Measurements from ENCODE around the gene ALDH3A1. TPM values are rescaled to one million over a fixed set of nuclear protein-coding genes. Genes with fewer than 3 reads are reported as not detected.

The ALDH3A1 gene
- total and polyA plus RNA-seq, 2 of the 4 experiments (the other 2 are of a cell fraction): not detected

- H2BK120ac ChIP-seq (ENCODE audit: low read depth, low read length): no peak overlapping the region
- no peak overlapping the region for H4K91ac ChIP-seq (ENCODE audit: insufficient read depth, low read depth, low read length)
- H3K36me3 ChIP-seq (ENCODE audit: control insufficient read depth, insufficient read depth, low read length): no peaks in the 10 kb centered on the region
- no peak overlapping the region for H4K5ac ChIP-seq (ENCODE audit: low read depth, low read length)
- no peaks in the 10 kb centered on the region for H4K20me1 ChIP-seq (ENCODE audit: insufficient read depth, low read length)
- H3K9me1 ChIP-seq (ENCODE audit: insufficient read depth, low read length): no peaks in the 10 kb centered on the region
- no peak overlapping the region for H2BK15ac ChIP-seq (ENCODE audit: low read depth, low read length)
- no peak overlapping the region for H2BK20ac ChIP-seq (ENCODE audit: low read depth, low read length)
- H3K79me1 ChIP-seq (ENCODE audit: low read depth in 1 of 2, low read length in 2 of 2): no peaks in the 10 kb centered on the region
- no peak overlapping the region for H3K14ac ChIP-seq (replicated peaks; ENCODE audit: low read depth, low read length)
- H2AFZ ChIP-seq (replicated peaks; ENCODE audit: low read length, poor library complexity): no peak overlapping the region
- ATAC-seq (ENCODE audit: low read depth) (no peak), DNase-seq (no peak)
- H2AK5ac ChIP-seq (ENCODE audit: low read depth, low read length): no peak overlapping the region
- TF ChIP-seq ELK1 (IDR thresholded peaks at IDR 0.05; ENCODE audit: borderline replicate concordance, low read depth, low read length) (no peak), RCOR1 (IDR thresholded peaks at IDR 0.05; ENCODE audit: insufficient replicate concordance, low read length) (no peak), BHLHE40 (IDR thresholded peaks at IDR 0.05; ENCODE audit: low read depth, low read length) (no peak), RFX5 (IDR thresholded peaks at IDR 0.05; ENCODE audit: low read depth, low read length) (no peak), MAZ (IDR thresholded peaks at IDR 0.05; ENCODE audit: borderline replicate concordance, low read depth, low read length) (no peak), MAFK (IDR thresholded peaks at IDR 0.05; ENCODE audit: low read depth, low read length) (no peak)
- ChIA-PET POLR2A (ENCODE audit: unreplicated experiment) (no interaction called here), CTCF (interaction anchor here (1.0 kb wide), 1 partner anchor 43 kb away, joined by 3 read pairs; no protein-coding TSS in a partner anchor)
- no peaks in the 10 kb centered on the region; the same call in 1 of the 2 replicates for H3K4me1 ChIP-seq (ENCODE audit: control insufficient read depth, insufficient read depth, low read length)
- H3K9ac ChIP-seq (ENCODE audit: low read depth, low read length): no peak overlapping the region
- no peaks in the 10 kb centered on the region for H3K9me3 ChIP-seq (ENCODE audit: control insufficient read depth, insufficient read depth, low read length)
- no peak overlapping the region for H3K18ac ChIP-seq (ENCODE audit: low read depth, low read length)
- no peak overlapping the region for H3K27ac ChIP-seq (ENCODE audit: insufficient read depth, low read length)
- H3K27me3 ChIP-seq (ENCODE audit: control insufficient read depth, insufficient read depth, low read length): peaks cover 15% of the 10 kb centered on the region
- no peak overlapping the region for H3K4me3 ChIP-seq (ENCODE audit: insufficient read depth, low read depth, low read length)
- no peak overlapping the region for H2BK5ac ChIP-seq (ENCODE audit: low read depth, low read length, poor library complexity, severe bottlenecking)
- H4K8ac ChIP-seq (ENCODE audit: low read depth in 2 of 2, low read length in 2 of 2): no peak overlapping the region
- no peak overlapping the region for H3K56ac ChIP-seq (ENCODE audit: extremely low read depth, insufficient read depth, low read length)
- no peak overlapping the region for H2AK9ac ChIP-seq (replicated peaks; ENCODE audit: low read depth, low read length, poor library complexity)
- BruUV-seq (replicated peaks): no TSS peak
- intact Hi-C loops (cut with micrococcal nuclease) (no loop called here), dilution Hi-C loops (cut with HindIII; ENCODE audit: low sequenced_read_pairs, unreplicated experiment) (no loop called here), in situ Hi-C loops (cut with MboI; ENCODE audit: low sequenced_read_pairs) (no loop called here)
- H3K23ac ChIP-seq (ENCODE audit: low read depth, low read length): no peak overlapping the region
- H3K4me2 ChIP-seq (ENCODE audit: low read depth, low read length): no peak overlapping the region
- H3K4ac ChIP-seq (ENCODE audit: low read depth, low read length): no peak overlapping the region
- WGBS, 2 experiments (ENCODE audit: extremely low coverage in 2 of 2, insufficient read length in 1 of 2): no CpG with 5 or more reads among the region's 4 CpGs
Observed at GRCh38 chr17:19702217-19702641, 45.9 kb downstream of the ALDH3A1 start.

Other genes starting within 250 kb of the ALDH3A1 start
- gene SLC47A1, start 214.4 kb downstream of the ALDH3A1 start, total RNA-seq (2012; rRNA removed): not detected in 2 replicates
- not detected in 2 replicates for gene SLC47A1, start 214.4 kb downstream of the ALDH3A1 start, polyA plus RNA-seq (2012; rRNA removed)
- gene ALDH3A2, start 99.5 kb downstream of the ALDH3A1 start, total RNA-seq (2012; rRNA removed): 6.9 and 7.9 TPM in 2 replicates
- gene ALDH3A2, start 99.5 kb downstream of the ALDH3A1 start, polyA plus RNA-seq (2012; rRNA removed): 2.8 and 4.0 TPM in 2 replicates
- gene SLC47A2, start 31.7 kb downstream of the ALDH3A1 start, total RNA-seq (2012; rRNA removed): not detected in 2 replicates
- not detected in 2 replicates for gene SLC47A2, start 31.7 kb downstream of the ALDH3A1 start, polyA plus RNA-seq (2012; rRNA removed)
- gene ULK2, start 119.6 kb upstream of the ALDH3A1 start, total RNA-seq (2012; rRNA removed): 7.8 and 10.8 TPM in 2 replicates
- gene ULK2, start 119.6 kb upstream of the ALDH3A1 start, polyA plus RNA-seq (2012; rRNA removed): 7.9 and 8.9 TPM in 2 replicates
- gene AKAP10, start 229.5 kb upstream of the ALDH3A1 start, total RNA-seq (2012; rRNA removed): 18.3 and 18.6 TPM in 2 replicates
- gene AKAP10, start 229.5 kb upstream of the ALDH3A1 start, polyA plus RNA-seq (2012; rRNA removed): 11.1 and 12.7 TPM in 2 replicates